ENCODE measurements around the gene PARP14.
"Not testable (repeated sequence)": the region's sequence is repeated elsewhere in the genome, so short reads cannot be mapped to it uniquely, and the experiment has no call there.

PARP14 gene

GRCh38 chr3:122680475-122681283, at the start of gene PARP14:
Gene PARP14, plus strand, starts transcription at chr3:122680839. Its CDS starts 45 bp downstream, at chr3:122680884.
- peak within 1 kb of the TSS; percentile 85 to 90 for H3K4me3 ChIP-seq (replicated peaks in 1 of 2; ENCODE audit: low read depth in 2 of 2, low read length in 2 of 2)
- DNase-seq (ENCODE audit: low read depth in 2 of 2), result peak; percentile 72 to 78
- TF ChIP-seq, protein P1, sequence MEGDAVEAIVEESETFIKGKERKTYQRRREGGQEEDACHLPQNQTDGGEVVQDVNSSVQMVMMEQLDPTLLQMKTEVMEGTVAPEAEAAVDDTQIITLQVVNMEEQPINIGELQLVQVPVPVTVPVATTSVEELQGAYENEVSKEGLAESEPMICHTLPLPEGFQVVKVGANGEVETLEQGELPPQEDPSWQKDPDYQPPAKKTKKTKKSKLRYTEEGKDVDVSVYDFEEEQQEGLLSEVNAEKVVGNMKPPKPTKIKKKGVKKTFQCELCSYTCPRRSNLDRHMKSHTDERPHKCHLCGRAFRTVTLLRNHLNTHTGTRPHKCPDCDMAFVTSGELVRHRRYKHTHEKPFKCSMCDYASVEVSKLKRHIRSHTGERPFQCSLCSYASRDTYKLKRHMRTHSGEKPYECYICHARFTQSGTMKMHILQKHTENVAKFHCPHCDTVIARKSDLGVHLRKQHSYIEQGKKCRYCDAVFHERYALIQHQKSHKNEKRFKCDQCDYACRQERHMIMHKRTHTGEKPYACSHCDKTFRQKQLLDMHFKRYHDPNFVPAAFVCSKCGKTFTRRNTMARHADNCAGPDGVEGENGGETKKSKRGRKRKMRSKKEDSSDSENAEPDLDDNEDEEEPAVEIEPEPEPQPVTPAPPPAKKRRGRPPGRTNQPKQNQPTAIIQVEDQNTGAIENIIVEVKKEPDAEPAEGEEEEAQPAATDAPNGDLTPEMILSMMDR (IDR thresholded peaks at IDR 0.05; ENCODE audit: low read depth, low read length), result peak; percentile 3

DNA sequence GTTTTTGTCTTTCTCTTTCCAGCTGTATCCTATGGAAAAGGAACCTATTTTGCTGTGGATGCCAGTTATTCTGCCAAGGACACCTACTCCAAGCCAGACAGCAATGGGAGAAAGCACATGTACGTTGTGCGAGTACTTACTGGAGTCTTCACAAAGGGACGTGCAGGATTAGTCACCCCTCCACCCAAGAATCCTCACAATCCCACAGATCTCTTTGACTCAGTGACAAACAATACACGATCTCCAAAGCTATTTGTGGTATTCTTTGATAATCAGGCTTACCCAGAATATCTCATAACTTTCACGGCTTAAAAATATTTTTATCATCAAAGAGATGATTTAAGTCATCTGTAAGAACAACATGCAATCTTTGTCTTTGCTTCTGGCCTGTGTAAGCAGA, 44.9 kb upstream of the PARP14 start:
- peak in 1 of 2 donors; percentile 61 for DNase-seq (ENCODE audit: low read depth in 2 of 2)
- TF ChIP-seq, protein P1 (IDR thresholded peaks at IDR 0.05; ENCODE audit: low read depth, low read length), result no peak
- H3K4me3 ChIP-seq (replicated peaks in 1 of 2; ENCODE audit: low read depth in 2 of 2, low read length in 2 of 2), result no peak overlapping the region

- H3K4me3 ChIP-seq (replicated peaks in 1 of 2; ENCODE audit: low read depth in 2 of 2, low read length in 2 of 2), result no peak overlapping the region
- TF ChIP-seq, protein P1 (IDR thresholded peaks at IDR 0.05; ENCODE audit: low read depth, low read length), result no peak
- no peak for DNase-seq (ENCODE audit: low read depth in 2 of 2)
Measured at GRCh38 chr3:122636697-122637096, 43.9 kb upstream of the PARP14 start.

- DNase-seq (ENCODE audit: low read depth in 2 of 2), result no peak
- no peak overlapping the region for H3K4me3 ChIP-seq (replicated peaks in 1 of 2; ENCODE audit: low read depth in 2 of 2, low read length in 2 of 2)
- TF ChIP-seq, protein P1 (IDR thresholded peaks at IDR 0.05; ENCODE audit: low read depth, low read length), result no peak
Measured at GRCh38 chr3:122640437-122640999, 40.1 kb upstream of the PARP14 start.

GRCh38 chr3:122642935-122643334, 37.7 kb upstream of the PARP14 start:
- DNase-seq (ENCODE audit: low read depth in 2 of 2), result no peak
- H3K4me3 ChIP-seq (replicated peaks in 1 of 2; ENCODE audit: low read depth in 2 of 2, low read length in 2 of 2), result no peak overlapping the region
- TF ChIP-seq, protein P1 (IDR thresholded peaks at IDR 0.05; ENCODE audit: low read depth, low read length), result no peak

DNA sequence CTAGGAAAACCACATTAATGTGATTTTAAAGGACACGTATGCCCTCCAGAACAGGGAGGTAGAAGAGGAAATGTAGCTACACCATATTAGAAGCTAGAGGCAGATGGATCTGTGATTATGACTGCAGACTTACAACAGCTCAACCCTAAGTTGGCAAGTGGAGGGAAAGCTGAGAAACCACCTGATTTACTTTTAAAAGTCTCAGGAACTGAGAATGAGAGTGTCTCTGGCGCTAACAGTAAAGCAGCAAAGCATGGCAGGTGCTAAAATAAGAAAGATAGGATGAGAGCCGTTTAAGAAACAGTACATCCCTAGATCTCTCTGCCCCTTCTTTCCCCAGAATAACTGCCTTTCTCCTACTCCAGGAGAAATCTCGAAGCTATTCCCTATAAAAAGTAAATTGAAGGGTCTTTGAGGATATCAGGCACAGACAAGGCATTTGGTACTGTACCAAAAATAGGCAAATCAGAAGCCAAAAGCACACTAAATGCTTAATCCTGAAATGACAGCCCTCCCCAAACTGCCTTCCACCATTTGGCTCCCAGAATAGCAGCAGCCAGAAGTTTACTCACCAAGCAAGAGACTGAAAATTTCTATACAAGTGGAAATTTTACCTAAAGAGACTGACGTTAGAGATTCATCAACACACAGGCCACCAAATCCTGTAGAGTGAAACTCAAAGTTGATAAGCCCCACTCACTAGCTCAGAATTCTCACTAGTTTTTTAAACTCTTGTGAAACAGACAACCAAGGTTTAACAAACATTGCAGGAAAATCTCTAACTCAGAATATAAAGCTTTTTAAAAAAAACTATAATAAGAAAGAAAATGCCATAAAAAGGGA, 34.3 kb upstream of the PARP14 start:
- no peak overlapping the region for H3K4me3 ChIP-seq (replicated peaks in 1 of 2; ENCODE audit: low read depth in 2 of 2, low read length in 2 of 2)
- no peak for DNase-seq (ENCODE audit: low read depth in 2 of 2)

GRCh38 chr3:122651233-122651907, 29.3 kb upstream of the PARP14 start:
- H3K4me3 ChIP-seq (replicated peaks in 1 of 2; ENCODE audit: low read depth in 2 of 2, low read length in 2 of 2); DNase-seq (ENCODE audit: low read depth in 2 of 2): not testable (repeated sequence)

More for the DNA sequence above, 34.3 kb upstream of the PARP14 start:
- TF ChIP-seq, protein P1 (IDR thresholded peaks at IDR 0.05; ENCODE audit: low read depth, low read length), result no peak

DNA sequence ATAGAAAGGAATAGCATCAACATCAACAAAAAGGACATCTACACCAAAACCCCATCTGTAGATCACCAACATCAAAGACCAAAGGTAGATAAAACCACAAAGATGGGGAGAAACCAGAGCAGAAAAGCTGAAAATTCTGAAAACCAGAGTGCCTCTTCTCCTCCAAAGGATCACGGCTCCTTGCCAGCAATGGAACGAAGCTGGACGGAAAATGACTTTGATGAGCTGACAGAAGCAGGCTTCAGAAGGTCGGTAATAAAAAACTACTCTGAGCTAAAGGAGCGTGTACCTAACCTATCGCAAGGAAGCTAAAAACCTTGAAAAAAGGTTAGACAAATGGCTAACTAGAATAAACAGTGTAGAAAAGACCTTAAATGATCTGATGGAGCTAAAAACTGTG, 28.7 kb upstream of the PARP14 start:
- not testable (repeated sequence) for H3K4me3 ChIP-seq (replicated peaks in 1 of 2; ENCODE audit: low read depth in 2 of 2, low read length in 2 of 2); DNase-seq (ENCODE audit: low read depth in 2 of 2)

- not testable (repeated sequence) for H3K4me3 ChIP-seq (replicated peaks in 1 of 2; ENCODE audit: low read depth in 2 of 2, low read length in 2 of 2); DNase-seq (ENCODE audit: low read depth in 2 of 2)
Measured at GRCh38 chr3:122658336-122658735, 22.3 kb upstream of the PARP14 start.

All from cardiac fibroblast (primary cell).